ENCODE data around the gene NCR2.

DNA sequence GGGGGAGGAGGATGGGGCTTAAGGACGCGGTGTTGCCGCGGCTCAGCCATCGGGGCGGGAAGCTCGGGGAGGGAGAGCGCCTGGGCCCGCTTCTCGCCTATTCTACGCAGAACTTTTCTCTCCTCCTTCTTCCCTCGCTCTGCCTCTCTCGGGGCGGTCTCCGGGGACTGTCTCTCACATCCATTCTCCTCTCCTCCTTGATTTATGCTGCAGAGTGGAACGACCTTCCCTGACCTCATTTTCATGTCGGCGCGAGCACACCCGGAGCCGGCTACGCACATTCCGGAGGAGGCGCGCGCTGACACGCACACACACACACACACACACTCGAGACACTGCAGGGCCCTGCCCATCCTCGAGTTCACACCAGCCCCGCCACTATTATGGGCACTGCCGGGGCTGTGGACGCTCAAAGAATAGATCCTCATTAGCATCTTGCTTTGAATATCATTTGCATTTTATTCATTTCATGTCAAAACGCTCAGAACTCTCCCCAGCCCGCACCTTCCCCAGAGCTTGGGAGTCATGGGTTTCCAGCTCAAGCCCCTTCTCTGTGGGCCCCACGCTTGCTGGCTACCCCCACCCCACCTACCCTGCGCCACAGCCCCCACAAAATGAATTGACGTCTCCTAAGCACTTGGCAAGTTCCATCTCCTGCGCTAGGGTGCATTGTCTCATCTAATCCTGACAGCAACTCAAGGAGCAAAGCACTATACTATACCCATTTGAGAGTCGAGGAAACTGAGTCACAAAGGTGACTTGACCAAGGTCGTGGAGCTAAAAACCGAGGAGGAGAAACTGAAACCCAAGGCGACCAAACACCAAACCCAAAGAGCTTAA, 36.8 kb downstream of the NCR2 start:
- no peak for TF ChIP-seq POLR2A (IDR thresholded peaks at IDR 0.05)
- TF ChIP-seq EP300 (IDR thresholded peaks at IDR 0.05), result no peak
- TF ChIP-seq, protein P1, sequence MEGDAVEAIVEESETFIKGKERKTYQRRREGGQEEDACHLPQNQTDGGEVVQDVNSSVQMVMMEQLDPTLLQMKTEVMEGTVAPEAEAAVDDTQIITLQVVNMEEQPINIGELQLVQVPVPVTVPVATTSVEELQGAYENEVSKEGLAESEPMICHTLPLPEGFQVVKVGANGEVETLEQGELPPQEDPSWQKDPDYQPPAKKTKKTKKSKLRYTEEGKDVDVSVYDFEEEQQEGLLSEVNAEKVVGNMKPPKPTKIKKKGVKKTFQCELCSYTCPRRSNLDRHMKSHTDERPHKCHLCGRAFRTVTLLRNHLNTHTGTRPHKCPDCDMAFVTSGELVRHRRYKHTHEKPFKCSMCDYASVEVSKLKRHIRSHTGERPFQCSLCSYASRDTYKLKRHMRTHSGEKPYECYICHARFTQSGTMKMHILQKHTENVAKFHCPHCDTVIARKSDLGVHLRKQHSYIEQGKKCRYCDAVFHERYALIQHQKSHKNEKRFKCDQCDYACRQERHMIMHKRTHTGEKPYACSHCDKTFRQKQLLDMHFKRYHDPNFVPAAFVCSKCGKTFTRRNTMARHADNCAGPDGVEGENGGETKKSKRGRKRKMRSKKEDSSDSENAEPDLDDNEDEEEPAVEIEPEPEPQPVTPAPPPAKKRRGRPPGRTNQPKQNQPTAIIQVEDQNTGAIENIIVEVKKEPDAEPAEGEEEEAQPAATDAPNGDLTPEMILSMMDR (IDR thresholded peaks at IDR 0.05), result no peak

Data from ovary (tissue), 3 donors.